K562 (cell line): ENCODE results near the gene KCNJ2. TPM values are rescaled to one million over a fixed set of nuclear protein-coding genes. Genes with fewer than 3 reads are reported as not detected.

Experiments
- BDP1 ChIP-seq: IDR thresholded peaks from 3 replicates; pipeline ENCODE4 v1.6.1; 2011; ENCODE audit not compliant: insufficient read length, insufficient read depth
- C11orf30 ChIP-seq: fragments of 450-650 bp; IDR thresholded peaks from 2 replicates; pipeline ENCODE4 v1.6.1; 2016; ENCODE audit warnings: low read depth, mild to moderate bottlenecking
- COPS2 ChIP-seq: fragments of 450-650 bp; conservative IDR thresholded peaks from 2 replicates; pipeline ENCODE4 v1.6.1; 2016; ENCODE audit warnings: mild to moderate bottlenecking, moderate library complexity
- EP400 ChIP-seq: fragments of 450-650 bp; IDR thresholded peaks from 2 replicates; pipeline ENCODE4 v1.6.1; 2017; ENCODE audit warnings: antibody characterized with exemption, mild to moderate bottlenecking, moderate library complexity
- ERF ChIP-seq: fragments of 450-650 bp; formaldehyde crosslinking; IDR thresholded peaks from 2 replicates; pipeline ENCODE4 v1.4.0; 2020; ENCODE audit warnings: mild to moderate bottlenecking, mixed read lengths
- GABPB2 ChIP-seq: fragments of 250-450 bp; sonication (Bioruptor Pico); conservative IDR thresholded peaks from 2 replicates; pipeline ENCODE4 v1.5.1; 2021; ENCODE audit warnings: mild to moderate bottlenecking
- HEY1 ChIP-seq: fragments of 250-450 bp; sonication (Bioruptor Pico); IDR thresholded peaks from 2 replicates; pipeline ENCODE4 v1.5.0; 2020; ENCODE audit warnings: mild to moderate bottlenecking, moderate library complexity, borderline replicate concordance
- HNRNPK ChIP-seq: fragments of 200-400 bp; formaldehyde crosslinking; IDR thresholded peaks from one replicate; pipeline ENCODE4 v1.6.1; 2018; ENCODE audit warnings: mild to moderate bottlenecking, low read depth, low read length; ENCODE audit not compliant: poor library complexity, severe bottlenecking
- PHF8 ChIP-seq: fragments of 200-600 bp; sonication (generic); IDR thresholded peaks from 2 replicates; pipeline ENCODE4 v1.6.1; 2012; ENCODE audit warnings: mixed run types, mild to moderate bottlenecking, inconsistent platforms, low read length, moderate library complexity, borderline replicate concordance
- PURB ChIP-seq: sonication (generic); formaldehyde crosslinking; IDR thresholded peaks from 2 replicates; pipeline ENCODE4 v1.9.0; 2021; ENCODE audit warnings: low read depth, mild to moderate bottlenecking, missing genetic modification reagents
- SREBF2 ChIP-seq: sonication (generic); formaldehyde crosslinking; IDR thresholded peaks from 2 replicates; pipeline ENCODE4 v1.4.0; 2020; ENCODE audit warnings: mild to moderate bottlenecking, missing genetic modification reagents
- TAF15 ChIP-seq: fragments of 200-400 bp; formaldehyde crosslinking; IDR thresholded peaks from 2 replicates; pipeline ENCODE4 v1.6.1; 2017; ENCODE audit warnings: mild to moderate bottlenecking, low read depth, low read length, moderate library complexity
- ZBTB1 ChIP-seq: sonication (generic); formaldehyde crosslinking; IDR thresholded peaks from 2 replicates; pipeline ENCODE4 v1.8.1; 2023; ENCODE audit warnings: missing genetic modification reagents, low read depth, mild to moderate bottlenecking, borderline replicate concordance
- ZC3H4 ChIP-seq: sonication (generic); formaldehyde crosslinking; IDR thresholded peaks from 2 replicates; pipeline ENCODE4 v1.9.0; 2021; ENCODE audit warnings: missing genetic modification reagents, borderline replicate concordance
- ZNF24 ChIP-seq: fragments of 450-650 bp; IDR thresholded peaks from 2 replicates; pipeline ENCODE4 v1.6.1; 2016
- ZNF274 ChIP-seq: IDR thresholded peaks from 2 replicates; pipeline ENCODE4 v1.6.1; 2011; ENCODE audit warnings: low read depth, mild to moderate bottlenecking, low read length, moderate library complexity, borderline replicate concordance
- ZNF584 ChIP-seq: fragments of 200-800 bp; sonication (Bioruptor generic); IDR thresholded peaks from 2 replicates; pipeline ENCODE4 v1.6.1; 2016; ENCODE audit warnings: low read depth, mild to moderate bottlenecking, missing genetic modification characterization, missing compliant biosample characterization
- ZNF778 ChIP-seq: fragments of 450-650 bp; formaldehyde crosslinking; IDR thresholded peaks from 2 replicates; pipeline ENCODE4 v1.4.0; 2020; ENCODE audit warnings: mild to moderate bottlenecking, moderate library complexity
- polyA plus RNA-seq, 8 experiments: library from polyadenylated mRNA; depleted of rRNA in 4 of 8; stranded (reverse) in 5 of 8; unstranded in 3 of 8; fragments of >200 nt; fragmentation: Nextera tagmentation in 2 of 8; fragmentation: Illumina TruSeq in 1 of 8; extraction: Ambion mirVana in 2 of 8; extraction: Trizol in 1 of 8; gene quantifications; 2 replicates each; pipeline versions ENCODE4 v1.2.1 to v1.2.3, GENCODE V29; 2011 to 2014; ENCODE audit warnings: inconsistent platforms in 1 of 8, missing spikeins in 1 of 8
- total RNA-seq, 7 experiments: library from RNA; depleted of rRNA in 6 of 7; stranded (reverse); fragments of >200 nt in 6 of 7; fragmentation: Illumina TruSeq in 2 of 7; extraction: Trizol in 2 of 7; gene quantifications; 2 replicates each; pipeline versions ENCODE4 v1.2.1 to v1.2.3, GENCODE V29; 2011 to 2021; ENCODE audit warnings: low replicate concordance in 1 of 7
- TF ChIP-seq, protein P1 (sequence below): fragments of 250-450 bp; sonication (Bioruptor Pico); IDR thresholded peaks from 2 replicates; pipeline ENCODE4 v1.5.0; 2021; ENCODE audit warnings: mild to moderate bottlenecking, moderate library complexity
- TF ChIP-seq, protein P2 (sequence below): sonication (generic); formaldehyde crosslinking; IDR thresholded peaks from 2 replicates; pipeline ENCODE4 v1.8.1; 2023; ENCODE audit warnings: mild to moderate bottlenecking, missing genetic modification reagents
- TF ChIP-seq, protein P3 (sequence below): fragments of 250-450 bp; sonication (Bioruptor Pico); IDR thresholded peaks from 2 replicates; pipeline ENCODE4 v1.4.0; 2020; ENCODE audit warnings: mild to moderate bottlenecking, moderate library complexity

The KCNJ2 gene
- total and polyA plus RNA-seq, 9 of the 15 experiments (the other 6 are each of a cell fraction or from before 2014, with no cell fraction given), result not detected

DNA sequence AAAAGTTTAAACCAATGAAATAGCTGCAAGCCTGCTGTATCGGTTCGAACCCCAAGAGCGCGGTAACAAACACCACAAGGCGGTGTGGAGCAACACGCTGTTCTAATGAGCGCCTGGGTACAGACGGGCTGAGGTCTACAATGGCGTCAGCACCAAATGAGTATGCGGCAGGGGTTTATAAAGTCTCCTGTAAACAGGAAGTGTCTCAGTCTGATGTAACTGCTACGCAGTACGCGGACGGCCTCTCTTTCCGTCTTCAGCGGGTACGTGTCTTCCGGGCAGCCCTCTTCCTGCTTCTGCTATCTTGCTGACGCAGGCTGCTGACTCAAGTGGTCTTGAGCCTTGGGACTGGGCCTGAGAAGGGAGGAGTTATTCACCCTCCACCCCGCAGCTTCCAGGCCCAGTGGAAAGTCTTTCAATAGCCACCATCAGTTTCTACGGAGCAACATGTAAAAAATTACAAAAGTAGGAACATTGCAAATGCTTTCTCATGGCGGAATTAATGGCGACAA is 40.5 kb upstream of the KCNJ2 start (continued):
- TF ChIP-seq, protein P1, sequence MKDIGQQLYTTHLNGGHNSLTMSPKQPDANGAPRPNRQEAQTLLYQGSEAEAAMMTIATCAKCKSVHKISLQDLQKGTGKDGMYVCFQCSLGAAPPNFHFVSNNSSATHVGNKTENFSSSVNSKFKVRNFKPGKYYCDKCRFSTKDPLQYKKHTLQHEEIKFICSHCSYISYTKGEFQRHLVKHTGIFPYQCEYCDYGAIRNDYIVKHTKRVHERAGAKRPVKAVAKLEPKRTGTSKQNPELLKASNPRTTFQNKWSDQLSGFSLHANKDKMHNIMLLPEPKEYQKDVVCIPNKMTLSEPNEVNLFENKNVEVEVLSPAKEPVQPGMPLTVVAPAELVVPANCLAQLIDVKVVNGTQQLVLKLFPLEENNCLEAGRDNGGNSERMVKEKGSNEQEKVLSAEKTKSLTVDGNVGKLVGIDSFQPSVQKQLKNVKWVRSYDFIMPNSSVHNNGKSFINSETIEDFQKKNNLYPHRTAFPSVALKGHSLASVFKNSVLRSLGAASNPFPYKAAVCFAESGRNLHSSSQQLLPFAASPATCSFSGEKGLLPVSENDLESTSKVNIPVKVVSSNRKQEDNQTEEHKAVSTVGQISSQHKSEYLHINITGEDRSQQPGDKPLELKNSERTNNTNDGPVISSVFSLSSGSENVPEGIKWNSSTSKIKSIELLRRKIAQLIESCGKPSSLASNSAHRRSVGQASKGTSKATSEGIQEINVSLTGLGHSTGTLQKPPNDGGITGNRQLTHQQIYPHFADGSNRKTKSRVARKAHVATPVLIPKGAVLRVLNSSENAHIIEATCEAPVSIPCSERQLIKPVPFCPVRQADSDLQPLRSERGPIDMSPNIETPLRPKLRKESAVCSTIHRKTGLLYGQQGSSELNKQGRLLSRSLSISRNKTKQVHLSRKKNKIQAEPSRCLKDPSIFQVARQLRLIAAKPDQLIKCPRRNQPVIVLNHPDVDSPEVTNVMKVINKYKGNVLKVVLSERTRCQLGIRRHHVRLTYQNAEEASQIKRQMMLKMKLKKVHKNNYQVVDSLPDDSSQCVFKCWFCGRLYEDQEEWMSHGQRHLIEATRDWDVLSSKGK, result no peak
- TF ChIP-seq, protein P2, sequence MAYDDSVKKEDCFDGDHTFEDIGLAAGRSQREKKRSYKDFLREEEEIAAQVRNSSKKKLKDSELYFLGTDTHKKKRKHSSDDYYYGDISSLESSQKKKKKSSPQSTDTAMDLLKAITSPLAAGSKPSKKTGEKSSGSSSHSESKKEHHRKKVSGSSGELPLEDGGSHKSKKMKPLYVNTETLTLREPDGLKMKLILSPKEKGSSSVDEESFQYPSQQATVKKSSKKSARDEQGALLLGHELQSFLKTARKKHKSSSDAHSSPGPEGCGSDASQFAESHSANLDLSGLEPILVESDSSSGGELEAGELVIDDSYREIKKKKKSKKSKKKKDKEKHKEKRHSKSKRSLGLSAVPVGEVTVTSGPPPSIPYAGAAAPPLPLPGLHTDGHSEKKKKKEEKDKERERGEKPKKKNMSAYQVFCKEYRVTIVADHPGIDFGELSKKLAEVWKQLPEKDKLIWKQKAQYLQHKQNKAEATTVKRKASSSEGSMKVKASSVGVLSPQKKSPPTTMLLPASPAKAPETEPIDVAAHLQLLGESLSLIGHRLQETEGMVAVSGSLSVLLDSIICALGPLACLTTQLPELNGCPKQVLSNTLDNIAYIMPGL (CRISPR knock-in tag), result no peak
- no peak for TF ChIP-seq TAF15
- TF ChIP-seq HNRNPK, result no peak
- no peak for TF ChIP-seq ZNF778 (CRISPR knock-in tag)
- TF ChIP-seq ZNF274, result no peak
- TF ChIP-seq SREBF2, result no peak
- TF ChIP-seq EP400, result peak; percentile 89
- TF ChIP-seq C11orf30, result peak; percentile 76
- TF ChIP-seq ZNF24, result no peak
- no peak for TF ChIP-seq ZNF584 (CRISPR knock-in tag)
- TF ChIP-seq ZC3H4 (CRISPR knock-in tag), result no peak
- TF ChIP-seq HEY1 (CRISPR knock-in tag), result no peak
- no peak for TF ChIP-seq ERF (CRISPR knock-in tag)
- TF ChIP-seq ZBTB1 (CRISPR knock-in tag), result no peak
- no peak for TF ChIP-seq PURB
- TF ChIP-seq COPS2, result no peak
- no peak for TF ChIP-seq BDP1
- TF ChIP-seq PHF8, result peak; percentile 52; the same call in 1 of the 2 replicates
- no peak for TF ChIP-seq GABPB2 (CRISPR knock-in tag)
- TF ChIP-seq, protein P3, sequence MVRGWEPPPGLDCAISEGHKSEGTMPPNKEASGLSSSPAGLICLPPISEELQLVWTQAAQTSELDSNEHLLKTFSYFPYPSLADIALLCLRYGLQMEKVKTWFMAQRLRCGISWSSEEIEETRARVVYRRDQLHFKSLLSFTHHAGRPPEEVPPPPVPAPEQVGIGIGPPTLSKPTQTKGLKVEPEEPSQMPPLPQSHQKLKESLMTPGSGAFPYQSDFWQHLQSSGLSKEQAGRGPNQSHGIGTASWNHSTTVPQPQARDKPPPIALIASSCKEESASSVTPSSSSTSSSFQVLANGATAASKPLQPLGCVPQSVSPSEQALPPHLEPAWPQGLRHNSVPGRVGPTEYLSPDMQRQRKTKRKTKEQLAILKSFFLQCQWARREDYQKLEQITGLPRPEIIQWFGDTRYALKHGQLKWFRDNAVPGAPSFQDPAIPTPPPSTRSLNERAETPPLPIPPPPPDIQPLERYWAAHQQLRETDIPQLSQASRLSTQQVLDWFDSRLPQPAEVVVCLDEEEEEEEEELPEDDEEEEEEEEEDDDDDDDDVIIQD (CRISPR knock-in tag), result no peak
